NB4 (cell line): ENCODE data around the gene PCP4L1.
"Not testable (repeated sequence)": the region's sequence is repeated elsewhere in the genome, so short reads cannot be mapped to it uniquely, and the experiment has no call there.

Experiments
- DNase-seq: peaks from one replicate; pipeline ENCODE4 v3.0.0; 2010; ENCODE audit warnings: low read depth
- H3K4me3 ChIP-seq: one replicate; pipeline ENCODE4 v1.5.1; 2011; ENCODE audit warnings: mild to moderate bottlenecking, low read depth, low read length, moderate library complexity
- MYC ChIP-seq: IDR thresholded peaks from 2 replicates; pipeline ENCODE4 v1.6.1; 2011; ENCODE audit warnings: low read depth, low read length
- POLR2A ChIP-seq: IDR thresholded peaks from 2 replicates; pipeline ENCODE4 v1.6.1; 2011; ENCODE audit warnings: mild to moderate bottlenecking; ENCODE audit not compliant: insufficient read length; ENCODE audit errors: extremely low read depth
- TF ChIP-seq, protein P1 (sequence below): IDR thresholded peaks from one replicate; pipeline ENCODE4 v1.5.1; 2012; ENCODE audit warnings: low read depth, low read length
- TF ChIP-seq, protein P2 (sequence below): IDR thresholded peaks from 2 replicates; pipeline ENCODE4 v1.6.1; 2011; ENCODE audit warnings: low read depth, low read length

The PCP4L1 gene

GRCh38 chr1:161313554-161314200, 55.1 kb downstream of the PCP4L1 start:
- no peak for DNase-seq
- no peak for TF ChIP-seq POLR2A
- TF ChIP-seq MYC = no peak
- TF ChIP-seq, protein P1, sequence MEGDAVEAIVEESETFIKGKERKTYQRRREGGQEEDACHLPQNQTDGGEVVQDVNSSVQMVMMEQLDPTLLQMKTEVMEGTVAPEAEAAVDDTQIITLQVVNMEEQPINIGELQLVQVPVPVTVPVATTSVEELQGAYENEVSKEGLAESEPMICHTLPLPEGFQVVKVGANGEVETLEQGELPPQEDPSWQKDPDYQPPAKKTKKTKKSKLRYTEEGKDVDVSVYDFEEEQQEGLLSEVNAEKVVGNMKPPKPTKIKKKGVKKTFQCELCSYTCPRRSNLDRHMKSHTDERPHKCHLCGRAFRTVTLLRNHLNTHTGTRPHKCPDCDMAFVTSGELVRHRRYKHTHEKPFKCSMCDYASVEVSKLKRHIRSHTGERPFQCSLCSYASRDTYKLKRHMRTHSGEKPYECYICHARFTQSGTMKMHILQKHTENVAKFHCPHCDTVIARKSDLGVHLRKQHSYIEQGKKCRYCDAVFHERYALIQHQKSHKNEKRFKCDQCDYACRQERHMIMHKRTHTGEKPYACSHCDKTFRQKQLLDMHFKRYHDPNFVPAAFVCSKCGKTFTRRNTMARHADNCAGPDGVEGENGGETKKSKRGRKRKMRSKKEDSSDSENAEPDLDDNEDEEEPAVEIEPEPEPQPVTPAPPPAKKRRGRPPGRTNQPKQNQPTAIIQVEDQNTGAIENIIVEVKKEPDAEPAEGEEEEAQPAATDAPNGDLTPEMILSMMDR = no peak
- TF ChIP-seq, protein P2, sequence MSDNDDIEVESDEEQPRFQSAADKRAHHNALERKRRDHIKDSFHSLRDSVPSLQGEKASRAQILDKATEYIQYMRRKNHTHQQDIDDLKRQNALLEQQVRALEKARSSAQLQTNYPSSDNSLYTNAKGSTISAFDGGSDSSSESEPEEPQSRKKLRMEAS = no peak
- peak overlapping the region; percentile 95 for H3K4me3 ChIP-seq

DNA sequence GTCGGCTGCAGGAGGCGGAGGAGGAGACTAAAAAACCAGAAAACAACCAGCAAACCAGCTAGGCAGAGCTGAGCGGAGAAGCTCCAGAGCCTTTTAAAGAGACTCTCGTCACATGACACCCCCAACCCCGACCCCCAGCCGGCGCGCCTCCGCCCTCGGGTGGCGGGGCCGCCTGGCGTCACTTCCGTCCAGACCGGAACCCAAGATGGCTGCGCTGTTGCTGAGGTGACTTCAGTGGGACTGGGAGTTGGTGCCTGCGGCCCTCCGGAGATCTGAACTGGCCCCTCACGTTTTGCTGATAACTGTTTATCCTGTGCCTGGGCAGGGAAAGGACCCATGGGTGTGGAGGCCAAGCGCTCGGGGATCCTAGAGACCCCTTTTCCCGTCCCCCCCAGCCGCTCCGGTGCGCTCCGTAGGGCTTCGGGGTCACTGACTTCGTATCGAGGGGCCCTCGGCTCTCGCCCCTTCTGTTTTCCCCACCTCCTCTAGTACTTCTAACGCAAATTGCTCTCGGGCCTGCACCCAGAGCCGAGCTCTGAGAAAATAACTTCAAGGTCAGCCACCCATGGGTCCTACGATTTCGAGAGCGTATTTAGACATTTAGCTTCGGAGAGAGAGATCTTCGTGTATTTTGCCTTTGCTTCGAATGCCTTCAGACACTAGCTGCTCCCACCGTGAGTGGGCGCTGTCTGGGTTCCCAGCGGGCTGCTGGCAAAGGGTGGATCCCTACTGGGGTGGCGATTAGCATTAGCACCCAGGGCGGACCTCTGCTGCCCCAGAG, 55.8 kb downstream of the PCP4L1 start, which contains the start of gene SDHC:
Gene SDHC, plus strand, starts transcription at position 181 of the 781 bp plus-strand sequence. Its CDS starts 25 bp downstream, at position 206.
- TF ChIP-seq MYC (no peak), POLR2A (peak; percentile 79)
- TF ChIP-seq, protein P1 = peak; percentile 64
- TF ChIP-seq, protein P2 = no peak; the same call in 1 of the 2 replicates
- DNase-seq = peak; percentile 94

GRCh38 chr1:161315841-161316674, 57.5 kb downstream of the PCP4L1 start:
- not testable (repeated sequence) for H3K4me3 ChIP-seq, DNase-seq

More for the DNA sequence above, 55.8 kb downstream of the PCP4L1 start, which contains the start of gene SDHC:
- peak within 1 kb of the TSS; percentile 95 for H3K4me3 ChIP-seq

- DNase-seq = no peak
- no peak overlapping the region for H3K4me3 ChIP-seq
- TF ChIP-seq MYC (no peak), POLR2A (no peak)
- TF ChIP-seq, protein P2 = no peak
- TF ChIP-seq, protein P1 = no peak
Observed at GRCh38 chr1:161324020-161324419, 65.5 kb downstream of the PCP4L1 start.

GRCh38 chr1:161330346-161330745, 71.8 kb downstream of the PCP4L1 start:
- TF ChIP-seq MYC = no peak
- TF ChIP-seq POLR2A = no peak
- TF ChIP-seq, protein P2 = no peak
- TF ChIP-seq, protein P1 = no peak
- no peak for DNase-seq
- no peak overlapping the region for H3K4me3 ChIP-seq

DNA sequence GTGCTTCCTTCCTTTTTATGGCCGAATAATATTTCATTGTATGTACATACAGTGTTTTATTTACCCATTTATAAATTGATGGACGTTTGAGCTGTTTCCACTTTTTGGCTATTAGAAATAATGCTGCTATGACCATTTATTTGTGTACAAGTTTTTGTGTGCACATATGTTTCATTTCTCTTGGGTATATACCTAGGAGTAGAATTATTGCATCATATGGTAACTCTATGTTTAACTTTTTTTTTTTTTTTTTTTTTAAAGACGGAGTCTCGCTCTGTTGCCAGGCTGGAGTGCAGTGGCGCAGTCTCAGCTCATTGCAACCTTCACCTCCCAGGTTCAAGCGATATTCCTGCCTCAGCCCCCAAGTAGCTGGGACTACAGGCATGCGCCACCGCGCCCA, 74.6 kb downstream of the PCP4L1 start:
- TF ChIP-seq MYC (no peak), POLR2A (no peak)
- TF ChIP-seq, protein P1 = no peak
- TF ChIP-seq, protein P2 = no peak
- H3K4me3 ChIP-seq = no peak overlapping the region
- no peak for DNase-seq
